SK-N-SH treated with all-trans-retinoic acid at 6 μM for 48 hours (cell line): Measurements from ENCODE around the gene OLFM1.

ENCODE experiments used
- BACH2 ChIP-seq: fragments of 250-450 bp; sonication (Bioruptor Pico); IDR thresholded peaks from 2 replicates; pipeline ENCODE4 v1.9.0; 2021; ENCODE audit warnings: mild to moderate bottlenecking, borderline replicate concordance
- RARB ChIP-seq: fragments of 250-450 bp; sonication (Bioruptor Pico); IDR thresholded peaks from 2 replicates; pipeline ENCODE4 v1.8.0; 2021; ENCODE audit warnings: mild to moderate bottlenecking, moderate library complexity
- TCF4 ChIP-seq: fragments of 250-450 bp; sonication (Bioruptor Pico); IDR thresholded peaks from 2 replicates; pipeline ENCODE4 v1.8.0; 2021; ENCODE audit warnings: mild to moderate bottlenecking, moderate library complexity, borderline replicate concordance
- ZFP30 ChIP-seq: fragments of 450-650 bp; formaldehyde crosslinking; IDR thresholded peaks from 2 replicates; pipeline ENCODE4 v1.5.0; 2022; ENCODE audit warnings: mild to moderate bottlenecking, moderate library complexity
- ZNF565 ChIP-seq: fragments of 450-650 bp; formaldehyde crosslinking; conservative IDR thresholded peaks from 2 replicates; pipeline ENCODE4 v1.5.0; 2020; ENCODE audit warnings: low read depth, mild to moderate bottlenecking, moderate library complexity
- TF ChIP-seq, protein P1 (sequence below): fragments of 250-450 bp; sonication (Bioruptor Pico); IDR thresholded peaks from 2 replicates; pipeline ENCODE4 v1.5.1; 2021; ENCODE audit warnings: mild to moderate bottlenecking, moderate library complexity

DNA sequence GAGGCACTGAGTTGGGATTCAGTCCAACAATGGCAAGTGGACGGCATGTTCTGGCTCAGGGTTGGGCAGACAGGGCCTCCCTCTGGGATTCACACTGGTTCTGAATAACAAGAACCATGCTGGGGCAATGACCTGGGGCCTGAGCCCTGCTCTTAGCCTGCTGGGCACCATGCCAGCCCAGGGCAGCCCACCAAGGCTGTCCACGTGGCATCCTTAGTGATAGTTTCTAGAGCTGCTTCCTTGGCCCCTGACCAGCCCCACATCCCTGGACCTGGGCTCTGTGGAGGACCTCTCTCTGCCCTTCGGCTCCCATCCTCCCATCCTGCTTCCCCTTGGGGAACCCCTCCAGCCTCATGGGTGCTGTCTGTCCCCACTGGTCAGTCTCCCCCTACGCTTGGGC is 22.3 kb upstream of the OLFM1 start:
- no peak for TF ChIP-seq ZFP30 (CRISPR knock-in tag)
- TF ChIP-seq, protein P1, sequence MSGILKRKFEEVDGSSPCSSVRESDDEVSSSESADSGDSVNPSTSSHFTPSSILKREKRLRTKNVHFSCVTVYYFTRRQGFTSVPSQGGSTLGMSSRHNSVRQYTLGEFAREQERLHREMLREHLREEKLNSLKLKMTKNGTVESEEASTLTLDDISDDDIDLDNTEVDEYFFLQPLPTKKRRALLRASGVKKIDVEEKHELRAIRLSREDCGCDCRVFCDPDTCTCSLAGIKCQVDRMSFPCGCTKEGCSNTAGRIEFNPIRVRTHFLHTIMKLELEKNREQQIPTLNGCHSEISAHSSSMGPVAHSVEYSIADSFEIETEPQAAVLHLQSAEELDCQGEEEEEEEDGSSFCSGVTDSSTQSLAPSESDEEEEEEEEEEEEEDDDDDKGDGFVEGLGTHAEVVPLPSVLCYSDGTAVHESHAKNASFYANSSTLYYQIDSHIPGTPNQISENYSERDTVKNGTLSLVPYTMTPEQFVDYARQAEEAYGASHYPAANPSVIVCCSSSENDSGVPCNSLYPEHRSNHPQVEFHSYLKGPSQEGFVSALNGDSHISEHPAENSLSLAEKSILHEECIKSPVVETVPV = no peak
- no peak for TF ChIP-seq BACH2
- TF ChIP-seq ZNF565 = no peak
- TF ChIP-seq TCF4 (CRISPR knock-in tag) = no peak
- TF ChIP-seq RARB = no peak
